HG03097 (cell line): ENCODE results near the gene DIP2C.

Experiments used
- ATAC-seq: cut with Tn5 transposase; IDR thresholded peaks from one replicate; pipeline ENCODE4 v1.9.1; 2021; ENCODE audit not compliant: unreplicated experiment, low FRiP score

DIP2C gene

DNA sequence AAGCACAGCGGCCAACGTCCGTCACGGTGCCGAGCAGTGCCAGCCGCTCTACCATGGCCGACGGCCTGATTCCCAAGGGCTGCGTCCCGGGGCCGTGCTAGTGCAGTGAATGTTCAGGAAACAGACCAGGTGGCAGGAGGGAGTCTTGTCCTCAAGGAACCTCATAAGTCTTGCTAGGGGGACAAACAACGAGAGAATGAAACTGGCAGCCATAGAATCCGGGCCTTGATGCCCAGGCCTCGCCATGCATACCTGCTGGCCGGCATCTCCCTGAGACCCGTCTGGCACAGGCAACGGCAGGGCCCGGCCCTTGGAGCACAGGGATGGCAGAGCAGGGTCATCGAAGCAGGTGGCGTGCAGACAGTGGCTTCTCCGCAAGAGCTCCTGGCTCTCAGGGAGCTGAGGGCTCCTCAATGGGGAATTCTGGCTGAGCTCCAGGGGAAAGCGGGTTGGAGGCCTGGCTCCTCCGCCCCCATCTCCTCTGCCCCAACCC is 58.8 kb downstream of the DIP2C start:
- no peak for ATAC-seq

DNA sequence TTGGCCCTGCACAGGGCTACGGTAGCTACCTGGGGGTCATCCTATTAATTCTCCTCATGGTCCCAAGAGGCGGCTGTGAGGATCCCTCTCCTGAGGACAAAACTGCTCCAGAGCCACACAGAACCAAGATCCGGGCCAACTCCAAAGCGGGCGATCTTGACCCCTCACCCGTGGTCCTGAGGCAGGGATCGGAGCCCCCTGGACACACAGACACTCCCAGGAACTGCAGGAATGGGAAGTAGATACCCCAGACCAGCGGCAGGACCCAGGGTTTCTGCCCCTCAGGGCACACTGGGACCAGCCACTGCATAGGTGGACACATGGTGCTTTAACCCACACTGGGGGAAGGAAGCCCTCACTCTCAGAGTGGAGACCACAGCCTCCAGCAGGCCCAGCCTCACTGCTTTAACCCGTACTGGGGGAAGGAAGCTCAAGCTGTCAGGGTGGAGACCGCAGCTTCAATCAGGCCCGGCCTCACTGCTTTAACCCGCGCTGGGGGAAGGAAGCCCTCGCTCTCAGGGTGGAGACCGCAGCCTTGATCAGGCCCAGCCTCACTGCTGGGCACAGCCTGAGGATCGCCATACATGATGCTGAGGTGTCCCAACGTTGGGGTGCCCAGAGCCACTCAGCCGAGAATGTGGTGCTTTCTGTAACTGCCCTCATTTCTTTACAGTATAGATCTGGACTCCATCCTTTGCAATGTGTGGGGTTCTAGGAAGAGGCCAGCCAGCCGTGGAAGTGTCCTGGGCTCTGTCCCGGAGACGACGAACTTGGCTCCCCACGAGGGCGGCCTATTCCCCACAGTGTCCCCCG is 60.1 kb downstream of the DIP2C start:
- ATAC-seq, result no peak

DNA sequence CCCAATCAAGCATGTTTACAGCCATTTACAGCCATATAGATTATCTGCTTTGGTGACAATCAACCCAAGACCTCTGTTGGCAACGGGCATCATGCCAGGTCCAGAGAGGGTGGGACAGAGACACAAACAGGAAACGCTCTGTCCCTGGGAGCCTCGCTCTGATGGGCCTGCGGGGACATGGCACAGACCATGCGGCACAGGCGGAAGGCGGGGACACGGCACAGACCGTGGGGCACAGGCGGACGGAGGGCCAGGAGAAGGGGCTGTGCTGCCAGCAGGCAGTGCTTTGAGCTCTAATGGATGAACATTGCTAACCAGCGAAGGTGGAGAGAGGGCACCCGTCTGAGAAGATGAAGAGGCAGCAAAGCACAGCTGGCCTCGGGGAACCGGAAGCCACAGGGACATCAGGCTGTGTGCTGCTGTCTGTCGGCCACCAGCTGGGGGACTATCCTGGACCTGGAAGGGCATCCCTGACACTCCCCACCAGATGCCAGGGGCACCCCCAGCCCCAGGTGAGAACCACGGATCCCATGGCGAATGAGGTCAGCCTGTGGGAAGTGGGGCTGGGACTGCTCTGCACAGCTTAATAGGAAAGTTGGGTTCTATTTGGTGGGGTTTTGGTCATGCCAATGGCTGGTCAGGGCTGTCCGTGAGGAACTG is 61.0 kb downstream of the DIP2C start:
- no peak for ATAC-seq

DNA sequence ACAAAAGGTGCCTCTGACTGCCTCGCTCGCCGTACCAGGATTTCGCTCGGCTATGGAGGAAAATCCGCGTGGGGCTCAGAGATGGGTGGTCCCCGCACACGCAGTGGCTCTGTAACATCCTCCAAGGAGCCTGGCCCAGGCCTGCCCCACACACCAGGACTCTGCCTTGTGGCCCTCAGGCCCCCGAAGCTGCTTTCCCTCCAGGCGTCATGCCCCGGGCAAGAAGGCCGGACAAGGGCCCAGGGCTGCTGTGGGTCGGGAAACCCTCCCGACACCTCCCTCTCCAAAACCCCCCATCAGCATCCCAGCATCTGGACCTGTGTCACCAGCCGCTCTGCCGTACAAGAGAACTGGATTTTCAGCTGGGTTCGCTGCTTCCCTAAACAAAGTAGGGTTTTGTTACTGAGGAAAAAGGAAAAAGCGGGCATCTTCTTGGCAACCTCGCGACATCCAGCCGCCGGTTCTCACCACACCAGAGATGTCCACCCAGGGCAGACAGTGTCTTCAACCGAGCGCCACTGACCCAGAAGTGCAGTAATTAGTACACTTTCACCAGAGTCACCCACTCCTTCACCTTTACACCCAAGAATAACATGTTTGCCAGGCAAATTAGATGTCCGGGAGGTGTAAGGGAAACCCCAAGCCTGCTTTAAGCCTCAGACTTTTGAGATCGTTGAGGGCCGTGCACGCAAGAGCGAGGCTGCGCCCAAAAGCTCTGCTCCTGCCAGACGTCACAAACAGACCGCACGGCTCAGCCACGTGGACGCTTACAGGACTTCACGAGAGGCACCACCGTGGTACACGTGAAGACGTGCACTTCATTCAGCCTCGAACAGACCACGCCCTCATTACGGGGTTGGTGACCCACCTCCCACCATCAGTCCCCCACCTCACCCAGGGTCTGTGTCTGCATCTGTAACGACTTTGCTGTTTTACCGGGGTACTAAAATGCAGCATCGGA is 62.2 kb downstream of the DIP2C start:
- no peak for ATAC-seq

DNA sequence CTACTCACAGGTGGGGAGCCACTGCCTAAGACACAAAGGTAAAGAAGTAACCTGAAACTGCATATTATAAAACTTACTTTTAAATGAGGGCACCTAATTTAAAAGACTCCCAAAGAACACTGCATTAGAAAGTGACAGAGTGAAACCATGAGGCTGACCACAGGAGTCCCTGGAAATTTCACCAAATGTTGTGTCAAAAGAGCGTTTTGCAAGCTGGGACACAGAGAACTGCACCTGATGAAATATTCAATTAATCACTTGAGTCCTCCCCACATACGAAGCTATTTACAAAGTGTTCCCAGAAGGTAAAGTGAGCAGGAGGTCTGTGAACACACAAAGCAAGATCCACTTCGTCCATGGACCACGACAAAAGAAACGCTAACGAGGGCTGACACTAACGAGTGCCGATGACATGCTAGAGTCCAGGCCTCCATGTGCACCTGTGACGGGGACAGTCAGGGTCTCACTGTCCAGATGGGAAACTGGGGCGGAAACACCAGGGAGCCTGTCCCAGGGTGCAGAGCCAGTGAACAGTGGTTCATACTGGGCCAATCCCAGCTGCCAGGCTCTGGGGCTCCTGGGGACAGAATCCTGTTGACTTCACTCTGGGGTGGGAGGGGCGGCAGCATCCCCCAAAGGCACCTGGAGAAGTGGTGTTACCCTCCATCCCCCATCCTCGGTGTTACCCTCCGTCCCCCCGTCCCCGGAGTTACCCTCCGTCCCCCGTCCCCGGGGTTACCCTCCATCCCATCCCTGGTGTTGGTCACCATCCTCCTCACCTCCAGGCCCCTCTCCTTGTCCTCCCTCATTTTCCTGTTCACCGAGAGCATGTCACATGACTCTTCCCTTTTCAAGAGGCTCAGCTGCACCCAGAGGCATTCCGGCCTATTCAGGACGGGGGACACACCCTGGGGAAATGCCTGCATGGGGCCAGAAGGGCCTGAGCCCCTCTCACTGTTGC is 63.4 kb downstream of the DIP2C start:
- ATAC-seq, result no peak

DNA sequence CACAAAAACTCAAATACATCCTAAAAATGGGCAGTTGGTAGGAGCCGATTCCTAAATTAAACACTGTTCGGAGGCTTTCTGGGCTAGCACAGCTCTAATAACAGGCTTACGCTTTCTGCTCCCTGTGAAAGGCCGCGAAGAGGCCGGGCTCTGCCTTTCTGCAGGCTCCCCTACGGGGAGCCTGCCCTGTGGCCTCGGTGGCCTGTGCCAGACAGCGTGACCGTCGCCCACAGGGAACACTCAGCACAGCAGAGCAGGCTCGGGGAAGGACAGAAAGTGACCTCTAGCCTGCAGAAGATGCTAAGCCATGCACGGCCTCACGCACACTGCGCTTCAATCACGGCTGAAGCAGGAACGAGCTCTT is 64.2 kb downstream of the DIP2C start:
- no peak for ATAC-seq

DNA sequence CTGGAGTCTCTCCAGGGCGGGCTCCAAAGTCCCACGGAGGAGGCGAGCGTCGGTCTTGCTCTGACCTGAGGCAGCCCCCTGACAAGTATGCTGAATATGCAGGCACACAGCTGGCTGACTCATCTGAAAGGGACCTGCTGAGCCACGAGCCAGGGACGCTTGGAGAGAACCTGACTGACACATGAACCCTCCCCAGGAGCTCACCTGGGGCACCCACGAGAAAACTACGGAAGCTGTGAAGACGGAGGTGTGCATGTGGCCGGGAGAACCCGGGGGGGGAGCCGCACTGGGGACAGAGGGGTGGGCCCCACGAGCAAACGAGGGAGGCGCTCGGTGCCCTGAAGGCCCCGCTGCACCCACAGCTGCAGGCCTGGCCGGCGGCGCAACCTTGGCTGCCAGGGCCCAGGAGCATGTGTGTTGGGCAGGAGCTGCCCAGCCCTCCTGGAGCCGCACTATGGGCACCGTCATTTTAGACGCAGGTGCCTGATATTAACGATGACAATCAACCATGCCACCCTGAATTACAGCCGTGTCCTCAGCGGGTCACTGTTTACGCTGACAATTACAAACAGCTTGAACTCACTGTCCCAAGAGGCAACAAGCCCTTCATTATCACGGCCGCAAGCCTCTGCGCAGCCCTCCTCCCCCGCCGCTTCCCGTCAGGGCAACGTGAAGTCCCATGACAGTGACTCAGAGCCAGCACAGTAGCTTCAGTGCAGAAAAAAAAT is 64.7 kb downstream of the DIP2C start:
- no peak for ATAC-seq

DNA sequence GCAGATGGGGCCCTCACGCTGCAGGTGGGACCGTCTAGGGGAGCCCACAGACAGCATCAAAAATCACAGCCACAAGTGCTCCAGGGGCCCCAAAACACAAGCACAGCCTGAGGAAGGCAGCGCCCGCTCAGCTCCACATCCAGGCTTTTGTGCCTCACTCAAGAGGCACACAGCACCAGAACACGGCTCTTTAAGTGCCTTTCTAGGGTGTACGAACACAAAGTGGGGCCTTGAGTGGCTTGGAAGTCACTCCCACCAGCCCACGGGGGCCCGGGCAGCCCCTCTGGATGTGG is 65.2 kb downstream of the DIP2C start:
- ATAC-seq, result no peak

DNA sequence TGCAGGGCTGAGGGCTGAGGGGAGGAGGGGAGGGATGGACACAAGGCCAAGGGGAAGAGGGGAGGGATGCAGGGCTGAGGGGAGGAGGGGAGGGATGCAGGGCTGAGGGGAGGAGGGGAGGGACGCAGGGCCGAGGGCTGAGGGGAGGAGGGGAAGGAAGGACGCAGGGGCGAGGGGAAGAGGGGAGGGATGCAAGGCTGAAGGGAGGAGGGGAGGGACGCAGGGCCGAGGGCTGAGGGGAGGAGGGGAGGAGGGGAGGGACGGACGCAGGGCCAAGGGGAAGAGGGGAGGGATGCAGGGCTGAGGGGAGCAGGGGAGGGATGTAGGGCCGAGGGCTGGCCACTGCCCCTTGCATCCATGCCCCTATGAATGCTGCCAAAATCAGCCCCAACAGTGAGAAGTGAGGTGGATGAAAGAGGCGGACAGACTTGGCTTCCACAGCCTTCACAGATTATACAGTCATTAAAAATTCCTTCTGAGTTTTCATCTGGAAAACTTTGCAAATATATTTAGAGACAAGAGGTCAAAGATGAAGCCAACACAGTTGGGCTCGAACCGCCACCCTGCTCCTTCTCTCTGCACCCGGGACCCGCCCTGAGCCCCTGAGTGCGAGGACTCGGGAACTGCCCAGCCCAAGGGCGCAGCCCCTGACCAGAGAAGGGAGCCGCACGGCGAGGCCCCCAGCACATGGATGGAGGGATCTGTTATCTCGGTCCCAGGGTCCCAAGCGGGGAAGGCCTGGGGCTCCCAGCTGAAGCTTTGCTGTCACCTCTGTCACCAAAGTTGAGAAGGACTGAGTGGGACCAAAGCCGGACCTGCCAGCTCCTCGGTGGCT is 65.8 kb downstream of the DIP2C start:
- no peak for ATAC-seq

DNA sequence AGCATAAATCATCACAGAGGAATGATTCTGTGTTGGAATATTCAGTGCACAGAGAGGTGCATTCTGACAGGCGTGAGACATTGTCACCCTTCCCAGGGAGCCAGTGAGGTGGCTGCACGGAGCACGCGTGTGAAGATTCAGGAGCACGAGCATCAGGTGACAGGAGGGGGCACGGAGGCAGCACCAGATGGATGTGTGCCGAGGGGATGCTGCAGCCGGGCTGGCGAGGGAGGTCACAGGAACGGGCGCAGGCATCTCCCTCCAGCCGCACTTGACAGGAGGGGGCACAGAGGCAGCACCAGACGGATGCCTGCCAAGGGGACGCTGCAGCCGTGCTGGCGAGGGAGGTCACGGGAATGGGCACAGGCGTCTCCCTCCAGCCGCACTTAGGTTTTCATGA is 66.5 kb downstream of the DIP2C start:
- no peak for ATAC-seq

DNA sequence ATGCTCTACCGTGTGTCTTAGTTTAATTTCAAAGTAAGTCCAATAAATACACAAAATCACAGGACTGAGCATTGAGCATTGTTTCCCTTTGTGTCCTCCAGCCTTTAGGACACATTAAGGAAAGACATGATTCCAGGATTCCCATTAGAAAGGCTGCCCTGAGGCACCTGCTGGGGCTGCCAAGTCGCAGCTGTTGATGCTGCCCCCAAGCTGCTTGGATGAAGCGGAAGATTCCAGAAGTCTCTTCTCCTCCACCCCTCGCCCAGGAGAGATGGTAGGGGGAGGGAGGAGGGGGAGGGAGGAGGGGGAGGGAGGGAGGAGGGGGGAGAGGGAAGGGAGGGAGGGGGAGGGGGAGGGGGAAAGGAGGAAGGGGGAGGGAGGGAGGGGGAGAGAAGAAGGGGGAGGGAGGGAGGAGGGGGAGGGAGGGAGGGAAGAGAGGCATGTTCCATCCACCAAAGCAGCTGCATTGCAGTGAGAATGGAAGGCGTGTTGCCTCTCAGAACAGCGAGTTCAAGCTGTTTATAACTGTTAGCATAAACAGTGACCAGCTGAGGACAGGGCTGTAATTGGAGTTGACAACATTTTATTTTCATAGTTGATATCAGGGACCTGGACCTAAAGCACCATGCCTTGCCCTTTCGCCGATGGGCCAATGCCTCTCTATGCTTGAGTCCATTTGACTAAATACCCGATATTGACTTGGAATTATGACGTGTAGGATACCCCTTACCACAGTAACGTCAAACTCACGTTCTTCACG is 67.3 kb downstream of the DIP2C start:
- ATAC-seq, result no peak

DNA sequence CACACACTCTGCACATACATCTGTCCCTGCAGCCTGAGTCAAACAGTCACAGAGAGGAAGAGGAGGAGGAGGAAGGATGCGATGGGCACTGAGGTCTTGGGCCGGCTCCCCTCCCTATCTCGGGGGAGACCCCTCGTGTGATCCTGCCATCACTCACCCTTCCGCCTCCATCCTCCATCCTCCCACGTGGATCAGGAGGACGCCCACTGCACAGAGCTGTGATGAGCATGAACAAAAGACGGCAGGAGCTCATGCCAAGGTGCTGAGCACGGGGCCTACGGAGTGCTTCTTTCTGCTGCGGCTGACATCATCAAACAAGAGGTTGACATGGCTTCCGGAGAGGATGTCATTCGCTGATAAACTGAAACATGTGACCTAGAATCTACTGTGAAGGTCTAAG is 68.0 kb downstream of the DIP2C start:
- no peak for ATAC-seq

DNA sequence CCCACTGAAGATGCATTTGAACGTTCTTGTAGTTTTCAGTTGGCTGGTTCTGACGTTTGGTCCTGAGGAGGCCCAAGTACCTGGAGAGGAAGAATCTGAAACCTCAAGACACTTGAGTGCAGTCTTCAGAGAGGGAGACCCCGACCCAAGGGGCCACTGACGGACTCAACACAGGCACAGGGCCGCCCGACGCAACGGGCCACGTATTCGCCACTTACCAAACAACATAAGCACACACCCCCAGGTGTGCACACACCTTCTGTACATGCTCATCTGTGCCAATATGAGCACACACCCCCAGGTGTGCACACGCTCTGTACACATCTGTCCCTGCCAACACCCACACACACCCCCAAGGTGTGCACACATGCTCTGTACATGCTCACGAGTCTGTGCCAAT is 68.5 kb downstream of the DIP2C start:
- no peak for ATAC-seq

DNA sequence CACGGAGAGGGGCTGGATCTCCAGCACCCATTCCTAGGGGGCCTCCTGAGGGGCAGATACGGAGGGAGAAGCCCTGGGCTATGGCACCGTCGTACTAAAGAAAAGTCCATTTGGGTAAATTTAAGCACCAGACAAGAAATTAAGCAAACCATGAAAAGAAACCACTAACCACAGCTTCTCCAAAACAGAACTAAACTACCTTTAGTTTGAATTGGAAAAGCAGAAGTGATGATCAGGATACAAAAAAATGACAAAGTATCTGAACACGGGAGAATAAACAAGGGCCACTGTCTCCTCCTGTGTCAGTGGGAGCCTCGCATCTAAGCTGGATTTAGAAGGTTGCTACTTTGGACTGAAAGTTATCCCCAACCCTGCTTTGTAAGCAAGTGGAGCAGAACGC is 69.1 kb downstream of the DIP2C start:
- no peak for ATAC-seq

DNA sequence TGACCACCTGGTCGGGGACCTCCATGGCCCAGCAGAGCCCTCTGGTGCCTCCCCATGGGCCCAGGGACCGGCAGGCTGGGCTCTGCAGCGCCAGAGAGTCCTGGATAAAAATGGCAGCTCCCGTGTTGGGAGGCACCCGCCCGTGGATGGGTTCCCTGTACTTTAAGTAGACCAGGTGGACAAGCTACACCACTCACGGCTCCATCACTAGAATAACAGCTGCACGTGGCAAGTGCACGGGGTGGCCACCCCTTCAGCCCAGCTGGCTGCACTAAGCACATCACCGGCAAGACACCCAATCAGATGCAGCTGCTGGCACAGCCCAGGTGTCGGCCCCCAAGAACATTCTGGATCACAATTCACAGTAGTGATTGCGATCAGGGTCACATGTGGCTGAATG is 69.8 kb downstream of the DIP2C start:
- ATAC-seq, result no peak

DNA sequence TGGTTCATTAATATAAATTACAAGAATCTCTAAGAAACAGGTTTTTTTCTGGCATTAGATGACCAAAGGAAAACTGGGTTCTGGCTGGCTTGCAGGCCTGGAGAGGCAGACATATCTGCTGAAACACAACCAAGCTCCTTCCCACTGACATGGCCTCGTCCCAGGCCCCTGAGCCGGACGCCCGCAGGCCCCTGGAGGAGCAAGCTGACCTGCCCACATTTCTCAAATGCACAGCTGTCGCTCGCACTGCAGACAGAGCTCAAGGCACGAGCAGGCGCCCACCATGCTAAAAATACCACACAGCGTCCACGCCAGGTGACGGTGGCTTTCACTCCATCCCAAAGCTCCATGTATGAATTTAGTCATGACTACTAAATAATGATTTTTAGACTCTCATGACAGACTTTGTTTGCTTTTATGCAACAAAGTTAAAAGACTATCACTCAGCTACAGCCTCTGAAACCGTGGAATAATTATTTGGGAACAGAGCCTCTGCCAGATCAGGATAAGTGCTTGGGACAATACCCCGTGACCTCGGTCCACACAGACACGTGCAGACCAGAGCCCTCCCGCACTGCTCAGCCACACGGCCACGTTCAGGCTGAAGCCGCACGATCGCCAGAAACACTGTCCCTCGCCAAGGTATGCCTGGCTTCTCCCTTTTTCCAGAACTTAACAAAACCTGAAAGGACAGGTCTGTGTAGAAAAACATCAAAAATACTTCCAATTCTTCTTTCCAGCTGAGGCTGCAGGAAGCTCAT is 71.1 kb downstream of the DIP2C start:
- ATAC-seq, result no peak

DNA sequence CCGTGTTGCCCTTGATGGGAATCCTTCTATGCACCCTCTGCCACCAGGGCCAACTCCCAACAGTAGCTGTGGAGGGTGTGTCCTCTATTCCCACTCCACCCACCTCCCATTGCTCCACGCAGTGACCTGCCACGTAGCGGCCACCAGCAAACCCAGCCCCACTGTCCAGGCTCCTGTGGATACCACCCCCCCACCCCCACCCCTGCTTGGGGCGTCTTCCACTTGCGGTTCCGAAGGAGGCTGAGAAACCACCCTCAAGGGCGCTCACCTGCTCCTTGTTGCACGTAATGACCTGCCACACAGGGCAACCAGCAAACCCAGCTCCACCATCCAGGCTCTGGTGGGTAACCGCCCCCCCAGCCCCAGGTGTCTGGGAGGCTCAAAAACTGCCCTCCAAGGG is 72.0 kb downstream of the DIP2C start:
- no peak for ATAC-seq
